LNCaP clone FGC (cell line): ENCODE measurements around the gene FOXK1.
"Not testable (repeated sequence)": the region's sequence is repeated elsewhere in the genome, so short reads cannot be mapped to it uniquely, and the experiment has no call there.

Experiments
- DNase-seq: peaks from one replicate; pipeline ENCODE4 v3.0.0-alpha.2; 2011; ENCODE audit warnings: low read depth
- H3K4me3 ChIP-seq: 2 replicates; pipeline ENCODE4 v1.5.1; 2011; ENCODE audit warnings: mild to moderate bottlenecking, low read depth, low read length, control low read depth
- CTCF ChIP-seq: IDR thresholded peaks from 2 replicates; pipeline ENCODE4 v1.5.1; 2012; ENCODE audit warnings: mild to moderate bottlenecking; ENCODE audit not compliant: control insufficient read depth, insufficient read depth; ENCODE audit errors: extremely low read depth

Gene FOXK1

DNA sequence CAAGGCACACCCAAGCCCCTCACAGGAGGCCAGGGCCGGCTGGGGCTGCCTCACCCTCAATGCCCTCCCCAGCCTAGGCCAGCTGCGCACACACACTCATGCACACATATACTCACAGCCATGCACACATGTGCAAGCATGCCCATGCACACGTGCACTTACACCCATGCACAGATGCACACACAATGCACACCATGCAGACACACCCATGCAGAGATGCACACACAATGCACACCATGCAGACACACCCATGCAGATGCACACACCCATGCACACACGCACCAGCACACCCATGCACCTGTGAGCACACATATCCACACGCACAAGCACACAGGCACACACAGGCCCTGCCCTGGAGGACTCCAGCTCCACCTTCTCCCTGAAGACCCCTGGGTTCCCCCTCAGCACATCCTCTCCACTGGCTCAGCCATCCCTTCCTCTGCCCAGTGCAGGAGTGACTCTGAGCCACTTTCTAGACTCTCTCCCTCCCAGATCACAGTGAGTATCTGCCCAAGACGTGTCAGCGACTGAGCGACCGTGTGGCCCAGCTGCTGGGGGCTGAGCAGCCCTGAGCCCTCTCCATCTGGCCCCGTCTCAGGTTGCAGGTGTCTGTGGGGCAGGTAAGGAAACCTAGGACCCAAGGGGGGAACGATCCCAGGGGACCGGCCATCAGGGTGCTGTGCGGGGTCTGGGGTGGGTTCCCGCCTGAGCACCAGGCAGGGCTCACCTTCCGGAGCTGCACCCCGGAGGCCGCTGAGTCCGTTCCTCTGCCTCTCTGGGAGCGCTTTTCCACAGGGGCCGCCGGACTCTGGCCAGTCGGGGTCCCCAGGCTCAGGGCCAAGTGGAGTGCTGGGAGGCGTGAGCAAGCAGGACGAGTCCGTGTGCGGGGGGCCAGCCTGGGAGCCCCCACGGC lies 119.1 kb downstream of the FOXK1 start:
- no peak for TF ChIP-seq CTCF
- H3K4me3 ChIP-seq, result no peak overlapping the region
- no peak for DNase-seq

DNA sequence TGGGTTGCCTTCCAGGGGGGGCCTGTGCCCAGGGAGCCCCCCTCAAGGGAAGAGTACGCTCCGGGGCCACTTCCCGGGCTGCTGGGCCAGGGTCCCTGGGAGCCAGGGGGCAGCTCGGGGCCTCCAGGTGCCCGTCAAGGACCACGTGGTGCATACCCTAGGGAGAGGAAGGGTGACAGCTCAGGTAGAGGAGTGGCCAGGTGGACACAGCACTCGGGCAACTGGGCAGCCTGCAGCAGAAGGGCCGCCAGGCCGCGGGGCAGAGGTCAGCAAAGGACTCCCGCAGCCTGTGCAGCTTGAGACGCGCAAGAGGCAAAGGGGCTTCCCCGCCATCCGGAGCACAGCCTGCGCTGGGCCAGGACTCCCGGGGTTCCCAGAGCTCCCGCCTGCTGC lies 119.7 kb downstream of the FOXK1 start:
- DNase-seq, result no peak

DNA sequence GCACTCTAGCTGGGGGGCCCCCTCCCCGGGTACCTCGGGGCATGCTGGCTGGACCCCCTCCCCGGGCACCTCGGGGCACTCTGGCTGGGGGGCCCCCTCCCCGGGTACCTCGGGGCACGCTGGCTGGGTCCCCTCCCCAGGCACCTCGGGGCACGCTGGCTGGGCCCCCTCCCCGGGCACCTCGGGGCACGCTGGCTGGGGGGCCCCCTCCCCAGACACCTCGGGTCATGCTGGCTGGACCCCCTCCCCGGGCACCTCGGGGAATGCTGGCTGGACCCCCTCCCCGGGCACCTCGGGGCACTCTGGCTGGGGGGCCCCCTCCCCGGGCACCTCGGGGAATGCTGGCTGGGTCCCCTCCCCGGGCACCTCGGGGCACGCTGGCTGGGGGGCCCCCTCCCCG lies 120.5 kb downstream of the FOXK1 start:
- DNase-seq, result not testable (repeated sequence)

More for the DNA sequence above, 119.7 kb downstream of the FOXK1 start:
- TF ChIP-seq CTCF, result no peak
- no peak overlapping the region for H3K4me3 ChIP-seq

GRCh38 chr7:4803397-4804241 lies 121.5 kb downstream of the FOXK1 start:
- H3K4me3 ChIP-seq, result no peak overlapping the region
- DNase-seq, result no peak
- TF ChIP-seq CTCF, result no peak

More for the DNA sequence above, 120.5 kb downstream of the FOXK1 start:
- not testable (repeated sequence) for H3K4me3 ChIP-seq

DNA sequence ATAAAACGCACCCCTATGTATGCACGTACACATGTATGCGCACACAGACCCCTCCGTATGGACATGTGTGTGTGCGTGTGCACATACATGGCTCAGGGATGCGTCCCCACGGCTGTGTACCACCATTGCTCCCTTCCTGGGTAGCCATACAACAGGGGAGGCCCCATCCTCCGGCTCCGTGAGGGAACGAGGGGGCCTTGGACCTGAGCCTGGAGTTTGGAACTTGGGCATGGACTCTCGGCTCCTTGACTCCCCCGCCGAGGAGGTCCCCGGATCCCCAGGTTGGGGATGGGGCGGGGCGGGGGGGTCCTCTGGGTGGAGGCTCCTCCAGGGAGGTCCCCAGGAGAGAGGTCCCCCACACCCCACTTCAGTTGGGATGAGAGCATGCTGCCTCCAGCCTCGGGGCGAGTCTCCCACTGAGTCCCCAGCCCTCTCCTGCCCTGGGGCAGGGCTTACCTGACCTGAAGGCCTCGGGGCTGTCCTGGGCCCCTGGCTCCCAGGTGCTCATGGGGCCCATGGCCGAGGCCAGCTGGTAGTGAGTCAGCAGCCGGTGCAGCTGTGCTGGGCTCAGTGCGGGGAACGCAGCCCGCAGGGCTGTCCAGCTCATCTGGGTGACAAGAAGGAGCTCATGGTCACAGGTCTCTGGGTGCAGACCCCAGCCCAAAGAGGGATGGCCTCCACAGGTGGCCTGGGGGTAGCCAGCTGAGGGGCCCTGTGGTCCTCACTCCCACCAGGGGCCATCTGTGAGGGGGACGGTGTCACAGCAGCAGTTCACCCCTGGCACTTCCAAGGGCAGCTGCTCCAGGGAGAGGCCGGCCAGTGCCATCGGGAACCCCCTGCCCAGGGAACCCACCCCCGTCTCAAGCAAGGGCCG lies 123.3 kb downstream of the FOXK1 start:
- DNase-seq, result no peak
- no peak overlapping the region for H3K4me3 ChIP-seq
- TF ChIP-seq CTCF, result no peak

GRCh38 chr7:4805984-4806300 lies 123.8 kb downstream of the FOXK1 start:
- H3K4me3 ChIP-seq, result no peak overlapping the region

More at GRCh38 chr7:4805984-4806300, 123.8 kb downstream of the FOXK1 start:
- no peak for TF ChIP-seq CTCF
- no peak for DNase-seq
